Stimulated activated CD4-positive, alpha-beta T cell treated with anti-CD3 and anti-CD28 coated beads, Interleukin-2, amount 100 ng/mL, for 48 hours (primary cell): ENCODE results near the gene PEX16.
A peak's percentile ranks its signal among the peaks of the same experiment; 100 is the strongest.

ENCODE experiments used
- DNase-seq, 2 donors: peaks; one replicate each; pipeline ENCODE4 v3.0.0-alpha.2; 2020

The PEX16 gene

GRCh38 chr11:45872651-45873356 is 44.9 kb downstream of the PEX16 start:
- DNase-seq, result peak; percentile 10 to 21

GRCh38 chr11:45871638-45872037 is 46.0 kb downstream of the PEX16 start:
- DNase-seq, result no peak

GRCh38 chr11:45870706-45871105 is 47.0 kb downstream of the PEX16 start:
- DNase-seq, result no peak

GRCh38 chr11:45869551-45869950 is 48.1 kb downstream of the PEX16 start:
- DNase-seq, result no peak

- DNase-seq, result no peak
Observed at GRCh38 chr11:45864041-45864440, 53.6 kb downstream of the PEX16 start.

GRCh38 chr11:45860764-45861510 is 56.7 kb downstream of the PEX16 start:
- DNase-seq, result no peak

GRCh38 chr11:45860348-45860747 is 57.3 kb downstream of the PEX16 start:
- DNase-seq, result no peak
